B cell (primary cell): ENCODE data around the gene LCN2. TPM values are rescaled to one million over a fixed set of nuclear protein-coding genes. Genes with fewer than 3 reads are reported as not detected.

Experiments
- ATAC-seq: fragments of 200-7000 bp; cut with Tn5 transposase; one replicate; pipeline ENCODE4 v1.10.0; 2021; ENCODE audit warnings: low read depth, mild to moderate bottlenecking, moderate number of reproducible peaks, moderate library complexity
- CTCF ChIA-PET: fragments of 350-600 bp; sonication (Branson Sonifier 250); formaldehyde crosslinking; loops from one replicate; lab custom pipeline; 2021; ENCODE audit warnings: antibody characterized with exemption, inconsistent platforms; lab: Charles Lee
- POLR2A ChIA-PET: fragments of 350-600 bp; sonication (Branson Sonifier 250); formaldehyde crosslinking; loops from one replicate; lab custom pipeline; 2021; ENCODE audit warnings: antibody characterized with exemption; lab: Charles Lee
- DNase-seq: peaks from one replicate; pipeline ENCODE4 v3.0.0; 2013
- H2AFZ ChIP-seq: 2 replicates; pipeline ENCODE4 v1.6.1; 2012; ENCODE audit warnings: mild to moderate bottlenecking, low read depth, low read length; ENCODE audit not compliant: insufficient read depth, poor library complexity, severe bottlenecking
- H3K27ac ChIP-seq, 2 donors: 1 replicate in 1 of 2; 2 replicates in 1 of 2; pipeline ENCODE4 v1.5.1; 2012 to 2013; ENCODE audit warnings: low read length in 2 of 2, mild to moderate bottlenecking in 2 of 2, moderate library complexity in 1 of 2
- H3K27me3 ChIP-seq, 4 experiments: fragments of 200-600 bp in 1 of 4; sonication (generic) in 1 of 4; replicated peaks in 1 of 4; 1 replicate in 2 of 4; 2 replicates in 2 of 4; pipeline versions ENCODE4 v1.6.1 to v1.7.0; 2013 to 2016; ENCODE audit warnings: low read length in 3 of 4, mild to moderate bottlenecking in 2 of 4, mixed read lengths in 1 of 4, moderate library complexity in 1 of 4; ENCODE audit not compliant: insufficient read depth in 4 of 4, control insufficient read depth in 3 of 4; ENCODE audit errors: control extremely low read depth in 1 of 4
- H3K36me3 ChIP-seq, 2 experiments: replicated peaks in 1 of 2; 1 replicate in 1 of 2; 2 replicates in 1 of 2; pipeline versions ENCODE4 v1.6.1 to v1.7.1; 2013; ENCODE audit warnings: low read length in 1 of 2; ENCODE audit not compliant: insufficient read depth in 2 of 2, control insufficient read depth in 1 of 2; ENCODE audit errors: control extremely low read depth in 1 of 2, extremely low read depth in 1 of 2
- H3K4me1 ChIP-seq, 2 donors: fragments of 200-600 bp in 1 of 2; sonication (generic) in 1 of 2; 1 replicate in 1 of 2; 2 replicates in 1 of 2; pipeline versions ENCODE4 v1.5.1 to v1.6.1; 2013 to 2017; ENCODE audit warnings: low read length in 2 of 2; ENCODE audit not compliant: control insufficient read depth in 2 of 2, insufficient read depth in 2 of 2
- H3K4me2 ChIP-seq: replicated peaks from 2 replicates; pipeline ENCODE3; 2012; ENCODE audit warnings: mild to moderate bottlenecking, low read depth, low read length; ENCODE audit not compliant: poor library complexity, severe bottlenecking
- H3K4me3 ChIP-seq, 5 experiments: fragments of 200-600 bp in 1 of 5; sonication (generic) in 1 of 5; 1 replicate in 3 of 5; 2 replicates in 2 of 5; pipeline versions ENCODE4 v1.5.1 to v1.7.0; 2011 to 2016; ENCODE audit warnings: low read length in 4 of 5, mild to moderate bottlenecking in 4 of 5, low read depth in 2 of 5, control low read depth in 1 of 5, moderate library complexity in 1 of 5; ENCODE audit not compliant: insufficient read depth in 1 of 5; ENCODE audit errors: control extremely low read depth in 1 of 5, extremely low read depth in 1 of 5
- H3K79me2 ChIP-seq: fragments of 200-600 bp; sonication (generic); one replicate; pipeline ENCODE4 v1.6.0; 2016; ENCODE audit warnings: low read length; ENCODE audit not compliant: control insufficient read depth, insufficient read depth
- H3K9ac ChIP-seq: fragments of 200-600 bp; sonication (generic); 2 replicates; pipeline ENCODE4 v1.6.1; 2017; ENCODE audit warnings: mild to moderate bottlenecking, low read length, moderate library complexity
- H3K9me3 ChIP-seq, 3 donors: one replicate each; pipeline versions ENCODE4 v1.6.1 to v1.7.1; 2013; ENCODE audit warnings: low read length in 2 of 3; ENCODE audit not compliant: control insufficient read depth in 2 of 3, insufficient read depth in 1 of 3; ENCODE audit errors: control extremely low read depth in 1 of 3
- H4K20me1 ChIP-seq: 2 replicates; pipeline ENCODE4 v1.6.0; 2012; ENCODE audit warnings: mild to moderate bottlenecking, low read length; ENCODE audit not compliant: insufficient read depth, control insufficient read depth, poor library complexity, severe bottlenecking
- H3K27ac Mint-ChIP-seq: one replicate; pipeline ENCODE4 v1.8.0; 2021; ENCODE audit warnings: mixed read lengths
- H3K27me3 Mint-ChIP-seq: one replicate; pipeline ENCODE4 v1.8.0; 2021; ENCODE audit warnings: mixed read lengths
- H3K4me1 Mint-ChIP-seq: one replicate; pipeline ENCODE4 v1.8.0; 2021; ENCODE audit warnings: mixed read lengths
- H3K4me3 Mint-ChIP-seq: one replicate; pipeline ENCODE4 v1.8.0; 2021; ENCODE audit warnings: mixed read lengths
- H3K9me3 Mint-ChIP-seq: one replicate; pipeline ENCODE4 v1.8.0; 2022; ENCODE audit warnings: mixed read lengths; ENCODE audit not compliant: insufficient read depth
- EZH2 ChIP-seq: IDR thresholded peaks from 2 replicates; pipeline ENCODE4 v1.6.1; 2012; ENCODE audit warnings: borderline replicate concordance, low read depth, mild to moderate bottlenecking, moderate library complexity, low read length; ENCODE audit not compliant: insufficient read depth, poor library complexity, severe bottlenecking
- WGBS: methylation state at CpG from one replicate; pipeline ENCODE4 v1.1.5; 2013; ENCODE audit warnings: missing lambda C conversion rate; ENCODE audit not compliant: insufficient coverage; 5-methylcytosine and 5-hydroxymethylcytosine counted together
- intact Hi-C: fragments of 100-400 bp; cut with micrococcal nuclease; formaldehyde crosslinking; loops from one replicate; pipeline ENCODE4 v1.10.0; 2022
- polyA plus RNA-seq: library from polyadenylated mRNA; depleted of rRNA; stranded (reverse); fragments of >200 nt; gene quantifications from 2 replicates; pipeline ENCODE4 v1.2.3, GENCODE V29; 2012
- total RNA-seq, 2 donors: library from RNA; stranded (reverse); fragments of 120-200 nt in 1 of 2; gene quantifications; 1 replicate in 1 of 2; 2 replicates in 1 of 2; pipeline versions ENCODE4 v1.2.3 to v1.2.4, GENCODE V29; 2013 to 2022
- TF ChIP-seq, protein P1 (sequence below): fragments of 200-600 bp; IDR thresholded peaks from one replicate; pipeline ENCODE4 v1.8.0; 2022; ENCODE audit warnings: antibody characterized with exemption, mild to moderate bottlenecking

Gene LCN2
- total and polyA plus RNA-seq, 2 donors (not counting 1 experiment from before 2014, with no cell fraction given), result not detected

DNA sequence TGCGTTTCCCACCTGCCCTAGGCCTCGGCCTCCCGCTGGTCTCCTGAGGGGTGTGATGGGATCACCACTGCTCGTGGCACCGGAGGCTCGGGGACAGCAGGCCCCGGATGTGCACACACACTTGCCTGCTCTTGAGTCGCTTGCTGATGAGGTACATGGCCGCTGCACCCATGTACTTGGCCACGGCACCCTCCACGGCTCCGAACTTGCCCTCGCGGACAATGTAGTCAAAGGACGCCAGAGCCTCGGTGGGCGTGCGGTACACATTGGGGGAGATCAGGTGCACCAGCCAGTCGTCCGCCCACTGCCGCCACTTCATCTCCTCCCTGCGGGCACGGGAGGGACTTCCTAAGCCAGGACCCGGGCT is 26.5 kb upstream of the LCN2 start:
- H3K9ac ChIP-seq, result no peak overlapping the region
- no peak for TF ChIP-seq EZH2
- TF ChIP-seq, protein P1, sequence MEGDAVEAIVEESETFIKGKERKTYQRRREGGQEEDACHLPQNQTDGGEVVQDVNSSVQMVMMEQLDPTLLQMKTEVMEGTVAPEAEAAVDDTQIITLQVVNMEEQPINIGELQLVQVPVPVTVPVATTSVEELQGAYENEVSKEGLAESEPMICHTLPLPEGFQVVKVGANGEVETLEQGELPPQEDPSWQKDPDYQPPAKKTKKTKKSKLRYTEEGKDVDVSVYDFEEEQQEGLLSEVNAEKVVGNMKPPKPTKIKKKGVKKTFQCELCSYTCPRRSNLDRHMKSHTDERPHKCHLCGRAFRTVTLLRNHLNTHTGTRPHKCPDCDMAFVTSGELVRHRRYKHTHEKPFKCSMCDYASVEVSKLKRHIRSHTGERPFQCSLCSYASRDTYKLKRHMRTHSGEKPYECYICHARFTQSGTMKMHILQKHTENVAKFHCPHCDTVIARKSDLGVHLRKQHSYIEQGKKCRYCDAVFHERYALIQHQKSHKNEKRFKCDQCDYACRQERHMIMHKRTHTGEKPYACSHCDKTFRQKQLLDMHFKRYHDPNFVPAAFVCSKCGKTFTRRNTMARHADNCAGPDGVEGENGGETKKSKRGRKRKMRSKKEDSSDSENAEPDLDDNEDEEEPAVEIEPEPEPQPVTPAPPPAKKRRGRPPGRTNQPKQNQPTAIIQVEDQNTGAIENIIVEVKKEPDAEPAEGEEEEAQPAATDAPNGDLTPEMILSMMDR, result no peak
- intact Hi-C loops, result loop anchor here (10.0 kb wide), 1 partner anchor 348 kb away; the partner anchor contains the start of gene SH2D3C
- peaks cover 0 to 34% of the 10 kb centered on the region in 2 experiments for H3K36me3 ChIP-seq
- H3K27ac ChIP-seq, result no peak overlapping the region
- no peaks in the 10 kb centered on the region for H3K9me3 ChIP-seq
- DNase-seq (no peak), ATAC-seq (no peak)
- 95% methylated on average over 24 of the region's 24 CpGs for WGBS
- H2AFZ ChIP-seq, result no peak overlapping the region
- ChIA-PET CTCF (no interaction called here), POLR2A (no interaction called here)
- H3K4me1 ChIP-seq, result peaks cover 21 to 28% of the 10 kb centered on the region in 2 donors
- no peak overlapping the region for H3K27ac Mint-ChIP-seq
- H3K4me3 Mint-ChIP-seq, result no peak overlapping the region
- peaks cover 33% of the 10 kb centered on the region for H3K79me2 ChIP-seq
- H3K4me3 ChIP-seq, result no peak overlapping the region
- peaks cover 25% of the 10 kb centered on the region for H3K4me1 Mint-ChIP-seq
- H3K27me3 Mint-ChIP-seq, result no peaks in the 10 kb centered on the region
- no peaks in the 10 kb centered on the region for H3K9me3 Mint-ChIP-seq
- peaks cover 27% of the 10 kb centered on the region for H4K20me1 ChIP-seq
- no peak overlapping the region for H3K4me2 ChIP-seq
- H3K27me3 ChIP-seq, result no peaks in the 10 kb centered on the region

DNA sequence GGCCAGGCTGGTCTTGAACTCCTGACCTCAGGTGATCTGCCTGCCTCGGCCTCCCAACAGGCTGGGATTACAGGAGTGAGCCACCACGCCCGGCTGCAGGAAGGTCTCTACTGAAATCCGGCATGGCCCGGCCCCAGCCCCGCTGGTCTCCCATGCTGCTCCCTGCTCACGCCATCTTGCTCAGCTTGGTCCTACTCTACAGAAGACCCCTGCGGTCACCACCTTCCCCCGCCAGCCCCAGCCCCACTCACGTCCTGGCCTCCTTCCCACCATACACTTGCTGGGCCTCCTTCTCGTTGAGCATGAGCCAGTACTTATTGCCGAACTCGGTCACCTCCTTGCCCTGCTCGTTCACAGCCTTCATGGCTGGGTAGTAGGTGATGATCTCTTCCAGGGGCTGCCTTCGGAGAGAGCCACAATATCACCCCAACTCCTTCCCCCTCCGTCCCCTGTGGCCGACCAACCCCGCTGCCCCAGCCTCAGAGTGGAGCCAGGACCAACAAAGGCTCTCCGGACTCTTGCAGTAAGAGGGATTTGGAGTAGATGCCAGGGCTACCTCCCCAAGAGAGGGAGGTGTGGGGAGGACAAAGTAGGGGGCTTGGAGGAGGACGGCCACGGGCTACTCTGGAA is 25.7 kb upstream of the LCN2 start:
- WGBS, result 98% methylated on average over 16 of the region's 21 CpGs
- H3K4me3 ChIP-seq, result no peak overlapping the region
- H3K4me2 ChIP-seq, result no peak overlapping the region
- peaks cover 0 to 34% of the 10 kb centered on the region in 2 experiments for H3K36me3 ChIP-seq
- H3K4me1 ChIP-seq, result peaks cover 19 to 23% of the 10 kb centered on the region in 2 donors
- intact Hi-C loops, result loop anchor here (10.0 kb wide), 1 partner anchor 349 kb away; the partner anchor contains the start of gene SH2D3C
- CTCF ChIA-PET, result no interaction called here
- no peak for TF ChIP-seq EZH2
- TF ChIP-seq, protein P1, result no peak
- Mint-ChIP-seq H3K9me3 (no peaks in the 10 kb centered on the region), H3K4me1 (peaks cover 25% of the 10 kb centered on the region), H3K27me3 (no peaks in the 10 kb centered on the region), H3K27ac (no peak overlapping the region), H3K4me3 (no peak overlapping the region)
- no peak overlapping the region for H3K27ac ChIP-seq
- DNase-seq (no peak), ATAC-seq (no peak)
- POLR2A ChIA-PET, result interaction anchor here (0.7 kb wide), 1 partner anchor 141 kb away, joined by 3 read pairs; no protein-coding TSS in a partner anchor
- H3K9ac ChIP-seq, result no peak overlapping the region
- peaks cover 21% of the 10 kb centered on the region for H4K20me1 ChIP-seq
- H3K27me3 ChIP-seq, result no peaks in the 10 kb centered on the region
- no peaks in the 10 kb centered on the region for H3K9me3 ChIP-seq
- H3K79me2 ChIP-seq, result peaks cover 30% of the 10 kb centered on the region
- no peak overlapping the region for H2AFZ ChIP-seq
